ENCODE results near the gene SLC22A4.
A peak's percentile ranks its signal among the peaks of the same experiment; 100 is the strongest.

Gene SLC22A4

GRCh38 chr5:132293992-132294727 lies at the start of gene SLC22A4:
Gene SLC22A4 (plus strand): TSS chr5:132294394. CDS start chr5:132294617, 223 bp downstream.
- peak; percentile 76 for DNase-seq

GRCh38 chr5:132245593-132245992 lies 48.6 kb upstream of the SLC22A4 start:
- no peak for DNase-seq

- no peak for DNase-seq
Measured at GRCh38 chr5:132246806-132247205, 47.4 kb upstream of the SLC22A4 start.

- no peak for DNase-seq
Measured at GRCh38 chr5:132250547-132250946, 43.6 kb upstream of the SLC22A4 start.

DNA sequence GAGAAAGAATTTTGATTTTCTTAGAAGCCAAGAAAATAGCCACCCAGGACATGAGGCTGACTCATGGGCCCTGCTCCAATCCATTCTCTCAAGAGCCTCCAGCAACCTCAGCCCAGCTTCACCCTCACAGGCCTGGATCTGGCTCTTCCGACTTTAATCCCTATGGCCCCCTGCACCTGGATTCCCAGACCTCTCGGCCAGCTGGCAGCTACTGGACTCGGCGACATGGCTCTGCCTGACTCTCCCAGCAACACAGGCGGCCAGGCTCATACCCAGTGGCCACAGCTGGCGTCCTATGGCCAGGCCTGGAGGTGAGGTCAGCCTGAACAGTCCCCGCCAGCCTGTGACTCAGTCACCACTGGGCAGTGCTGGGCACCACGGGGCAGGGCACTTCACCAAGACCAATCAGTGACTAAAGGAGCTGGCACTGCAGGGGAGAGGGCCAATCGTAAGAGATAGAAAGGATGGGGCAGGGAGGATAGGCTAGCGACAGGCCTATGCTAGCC lies 42.9 kb upstream of the SLC22A4 start:
- DNase-seq: no peak

DNA sequence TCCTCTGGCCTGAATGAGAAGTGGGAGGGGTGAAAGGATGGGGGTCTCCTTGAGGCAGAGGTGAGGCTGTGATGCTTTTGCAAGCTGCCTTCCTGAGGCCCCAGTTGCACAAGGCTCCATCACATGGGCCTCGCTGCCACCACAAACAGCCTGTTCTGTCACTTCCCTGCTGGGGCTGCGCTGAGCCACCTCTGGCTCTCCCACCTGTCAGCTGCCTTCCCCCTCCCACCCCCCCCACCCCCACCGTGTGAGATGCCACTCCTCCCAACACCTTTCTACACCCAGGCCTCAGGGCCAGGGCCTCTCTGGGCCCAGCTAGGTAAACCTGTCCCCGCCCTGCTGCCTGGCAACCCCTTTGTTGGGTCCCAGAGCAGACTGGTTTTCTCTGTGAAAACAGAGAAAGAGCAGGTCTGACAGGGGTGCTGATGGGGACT lies 41.2 kb upstream of the SLC22A4 start:
- no peak for DNase-seq

GRCh38 chr5:132253452-132254320 lies 40.5 kb upstream of the SLC22A4 start:
- no peak for DNase-seq

GRCh38 chr5:132254321-132254977 lies 39.7 kb upstream of the SLC22A4 start:
- no peak for DNase-seq

GRCh38 chr5:132256086-132256782 lies 38.0 kb upstream of the SLC22A4 start:
- DNase-seq: no peak

DNA sequence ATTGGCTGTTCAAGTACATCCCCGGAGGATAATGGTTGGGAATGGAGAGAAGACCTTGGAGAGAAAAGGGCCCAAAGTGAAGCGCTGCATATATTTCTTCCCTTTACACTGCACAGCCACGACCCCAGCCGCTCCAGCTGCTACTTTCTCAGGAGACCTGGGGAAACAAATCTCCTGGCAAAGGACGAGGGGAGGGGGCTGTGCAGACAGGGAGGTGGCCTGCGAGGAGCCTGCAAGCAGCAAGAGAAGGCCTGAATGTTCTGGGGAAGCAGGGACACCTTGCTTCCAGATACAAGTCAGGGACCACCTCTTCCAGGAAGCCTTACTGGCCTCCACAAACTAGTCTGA lies 37.4 kb upstream of the SLC22A4 start:
- no peak for DNase-seq

DNA sequence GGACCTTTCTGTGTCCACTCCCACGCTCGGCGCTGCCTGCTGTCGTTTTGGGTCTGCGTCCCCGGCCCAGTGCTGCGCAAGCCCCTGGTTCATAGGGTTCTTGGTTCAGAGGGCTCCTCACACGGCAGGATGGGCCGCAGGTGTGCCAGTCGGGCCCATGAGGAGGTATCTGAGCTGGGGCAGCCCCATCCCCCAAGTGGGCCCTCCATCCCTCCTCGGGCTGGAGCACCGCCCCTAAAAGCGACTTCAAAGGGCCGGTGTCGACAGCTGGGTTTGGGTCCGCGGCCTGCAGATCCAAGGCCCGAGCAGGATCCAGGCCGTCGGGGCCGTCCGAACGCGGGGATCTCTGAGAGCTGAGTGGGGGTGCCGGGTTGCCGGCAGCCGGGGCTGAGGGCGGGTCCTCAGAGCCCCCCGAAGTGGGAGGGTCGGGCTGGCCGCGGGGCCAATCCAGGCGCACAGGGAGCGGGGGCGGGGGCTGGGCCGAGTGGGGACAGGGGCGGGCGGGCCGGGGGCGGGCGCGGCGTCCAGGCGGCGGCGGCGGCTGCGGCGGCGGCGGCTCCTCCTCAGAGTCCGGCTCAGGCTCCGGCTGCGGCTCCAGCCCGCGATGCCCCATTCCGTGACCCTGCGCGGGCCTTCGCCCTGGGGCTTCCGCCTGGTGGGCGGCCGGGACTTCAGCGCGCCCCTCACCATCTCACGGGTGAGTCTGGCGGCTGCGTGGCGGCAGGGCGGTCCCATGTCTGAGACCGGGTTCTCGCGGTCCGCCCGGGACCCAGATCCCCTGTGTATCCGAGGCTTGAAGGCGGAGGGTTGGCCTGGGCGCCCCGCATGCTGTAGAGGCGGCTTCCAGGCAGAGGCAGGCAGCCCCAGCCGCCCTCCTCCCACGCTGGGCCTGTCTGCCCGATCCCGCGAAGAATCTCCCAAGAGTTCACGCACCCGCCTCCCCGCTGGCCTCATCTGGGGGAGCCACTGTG lies 36.8 kb upstream of the SLC22A4 start, which contains the start of gene PDLIM4:
Gene PDLIM4 (plus strand): TSS at position 566 of the 971 bp plus-strand sequence. CDS start 39 bp downstream, at position 605.
- no peak for DNase-seq

DNA sequence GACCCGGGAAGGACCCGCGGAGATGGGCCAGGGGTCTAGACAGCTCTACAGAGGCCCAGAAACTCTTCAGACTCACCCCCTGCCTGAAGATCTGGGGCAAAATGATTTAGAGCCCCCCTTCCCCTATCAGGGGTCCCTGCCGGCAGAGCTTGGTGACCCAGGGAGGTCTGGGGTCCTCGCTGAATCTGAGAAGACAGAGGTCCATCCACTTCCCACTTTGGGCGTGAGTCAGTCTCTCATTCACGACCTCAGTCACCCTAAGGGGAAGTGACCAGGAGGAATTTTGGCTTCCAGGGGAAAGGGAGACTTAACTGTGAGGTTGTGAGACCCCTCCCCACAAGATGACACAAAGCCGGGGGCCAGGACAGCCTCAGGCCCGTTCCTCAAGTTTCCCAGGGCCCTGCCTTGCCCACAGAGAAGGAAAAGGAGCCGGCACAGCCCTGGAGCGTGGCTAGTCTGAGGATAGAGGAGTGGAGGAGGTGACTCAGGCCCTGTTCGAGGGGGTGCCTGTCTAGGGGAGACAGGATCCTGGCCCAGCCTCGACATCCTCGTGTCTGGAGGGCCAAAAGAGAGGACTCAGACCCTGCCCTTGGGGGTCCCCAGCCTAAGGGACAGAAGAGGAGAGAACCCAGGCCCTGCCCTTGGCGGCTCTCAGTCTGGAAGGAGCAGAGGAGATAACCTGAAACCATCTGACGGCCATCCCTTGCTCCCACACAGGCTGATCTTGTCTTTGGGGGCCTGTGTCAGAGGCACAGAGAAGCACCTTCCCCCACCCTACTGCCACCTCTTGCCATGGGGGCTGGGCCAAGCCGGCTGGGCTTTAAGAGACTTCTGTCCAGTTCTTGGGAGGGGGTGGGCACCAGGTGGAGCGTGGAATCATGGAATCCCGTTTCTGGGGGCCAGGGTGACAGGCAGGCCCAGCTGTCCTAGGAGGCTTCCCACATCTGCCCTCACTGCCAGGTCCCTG lies 35.8 kb upstream of the SLC22A4 start:
- DNase-seq: no peak

DNA sequence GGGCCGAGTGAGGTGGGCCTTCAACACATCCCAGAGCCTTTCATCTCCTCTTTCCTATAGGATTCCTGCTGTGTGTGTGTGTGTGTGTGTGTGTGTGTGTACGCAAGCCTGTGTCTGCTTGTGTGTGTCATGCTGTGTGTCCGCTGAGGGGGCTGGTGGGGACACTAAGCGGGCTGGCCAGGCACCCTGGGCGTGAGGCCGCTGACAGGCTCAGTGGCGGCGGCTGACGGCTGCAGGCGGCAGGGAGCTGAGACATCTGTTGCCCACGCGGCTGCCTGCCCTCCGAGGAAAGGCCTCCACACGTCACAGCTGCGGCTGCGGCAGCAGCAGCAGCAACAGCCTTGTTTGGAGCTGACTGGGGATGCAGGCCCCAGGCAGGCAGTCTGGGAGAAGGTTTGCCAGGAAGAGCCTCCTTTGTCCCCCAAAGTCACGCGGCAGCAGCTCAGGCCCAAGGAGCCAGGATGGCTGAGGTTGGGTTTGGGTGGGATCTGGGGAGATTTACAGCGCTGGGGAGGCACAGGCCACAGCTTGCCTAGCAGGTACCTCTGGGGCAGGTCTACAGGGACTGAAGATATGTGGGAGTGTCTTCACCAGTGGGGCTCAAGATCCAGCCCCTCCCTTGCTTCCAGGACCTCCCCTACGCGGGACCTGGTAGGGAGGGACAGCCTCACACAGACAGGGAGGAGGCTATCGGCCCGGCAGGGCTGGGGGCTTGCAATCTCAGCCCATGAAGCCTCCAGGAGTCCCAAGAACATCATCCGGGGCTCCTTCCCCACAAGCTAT lies 34.9 kb upstream of the SLC22A4 start:
- DNase-seq: no peak

DNA sequence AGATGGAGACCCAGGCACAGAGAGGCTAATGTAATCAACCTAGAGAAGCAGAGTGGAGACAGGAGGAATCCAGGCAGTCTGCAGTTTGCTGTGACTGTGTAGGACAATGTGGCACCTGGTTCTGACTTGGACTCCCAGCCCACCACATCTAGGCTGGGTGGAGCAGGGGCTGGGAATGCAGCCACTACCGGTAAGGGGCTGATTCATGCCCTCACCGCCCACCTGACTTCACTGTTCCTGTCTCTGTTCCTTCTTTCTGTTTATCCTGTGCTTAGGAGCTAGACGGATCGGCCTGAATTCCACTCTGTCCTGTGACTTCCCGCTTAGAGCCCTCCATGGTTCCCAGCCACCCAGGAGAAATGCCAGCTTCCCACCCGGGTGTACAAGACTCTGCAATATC lies 34.1 kb upstream of the SLC22A4 start:
- no peak for DNase-seq

DNA sequence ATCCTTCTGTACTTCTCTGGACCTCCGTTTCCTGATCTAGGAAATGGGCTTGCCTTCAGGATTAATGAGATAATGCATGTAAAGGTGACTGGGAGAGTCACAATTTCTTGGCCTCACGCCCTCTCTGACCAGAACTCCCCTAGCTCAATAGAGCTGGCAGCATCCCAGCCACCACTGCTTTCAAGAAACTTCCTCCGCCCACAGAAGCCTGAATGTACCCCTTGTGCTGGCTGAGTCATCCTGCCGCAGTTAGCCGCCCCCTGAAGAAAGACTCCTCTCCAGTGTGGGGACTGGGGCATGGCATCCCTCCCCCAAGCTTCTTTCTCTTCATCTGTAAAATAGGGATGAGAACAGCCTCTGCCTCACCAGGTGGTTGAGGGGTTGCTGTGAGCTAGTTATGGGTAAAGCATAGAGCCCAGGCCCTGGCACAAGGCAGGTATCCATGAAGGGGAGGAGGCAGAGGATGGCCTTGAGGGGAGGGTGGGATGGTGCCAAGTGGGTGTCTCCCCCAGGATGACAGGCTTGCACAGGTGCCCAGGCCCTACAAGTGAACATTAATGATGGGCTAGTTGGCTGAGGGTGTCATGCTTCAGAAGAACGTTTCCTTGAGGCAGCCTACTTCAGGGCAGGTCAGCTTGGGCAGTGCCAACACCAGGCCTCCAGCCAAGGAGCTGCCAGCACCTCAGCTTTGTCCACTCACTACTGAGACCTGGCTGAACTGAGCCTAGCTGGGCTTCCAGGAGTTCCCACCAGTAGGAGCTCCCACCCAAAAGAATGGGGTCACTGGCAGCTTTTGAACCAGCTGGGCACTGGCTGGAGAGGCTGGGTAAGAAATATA lies 33.3 kb upstream of the SLC22A4 start:
- DNase-seq: no peak

- no peak for DNase-seq
Measured at GRCh38 chr5:132261881-132262845, 32.0 kb upstream of the SLC22A4 start.
